ENCODE measurements around the gene DNAJC28. TPM values are rescaled to one million over a fixed set of nuclear protein-coding genes. Genes with fewer than 3 reads are reported as not detected.

The DNAJC28 gene
- total and polyA plus RNA-seq, 9 of the 15 experiments (the other 6 are each of a cell fraction or from before 2014, with no cell fraction given): 0.68 to 2.5 (median 1.1) TPM

DNA sequence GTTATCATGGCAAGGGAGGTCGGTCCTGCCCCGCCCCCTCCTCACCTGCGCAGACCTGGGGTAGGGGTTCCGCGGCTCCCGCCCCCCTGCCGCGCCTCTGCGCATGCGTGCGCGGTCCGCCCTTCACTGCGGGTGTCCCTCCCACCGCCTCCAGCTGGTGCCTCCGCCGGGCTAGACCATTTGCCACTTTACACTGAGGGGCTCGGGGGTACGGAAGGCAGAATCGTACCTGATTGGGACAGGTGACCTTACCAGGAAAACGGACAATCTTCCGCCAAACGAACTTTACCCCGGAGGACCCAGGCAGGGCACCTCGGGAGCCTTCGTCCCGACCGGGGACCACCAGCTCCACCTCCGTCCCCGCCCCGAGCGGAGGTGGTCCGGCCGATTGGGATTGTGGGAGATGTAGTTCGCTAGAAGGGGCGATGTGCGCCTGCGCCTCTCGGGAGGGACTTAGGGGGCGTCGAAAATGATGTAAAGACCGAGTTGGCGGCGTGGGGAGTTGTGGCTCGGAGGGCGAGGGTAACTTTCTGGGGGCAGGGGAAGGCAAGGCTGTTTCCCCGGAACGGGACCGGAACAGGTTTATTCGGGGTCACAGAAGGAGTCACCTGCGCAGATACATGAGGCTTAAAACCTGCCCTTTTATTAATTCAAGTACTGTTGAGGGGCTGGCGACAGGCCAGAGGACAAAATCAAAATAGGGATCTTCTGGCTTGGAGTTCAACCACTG, at the start of gene DNAJC28 (continued):
- TF ChIP-seq, protein P1, sequence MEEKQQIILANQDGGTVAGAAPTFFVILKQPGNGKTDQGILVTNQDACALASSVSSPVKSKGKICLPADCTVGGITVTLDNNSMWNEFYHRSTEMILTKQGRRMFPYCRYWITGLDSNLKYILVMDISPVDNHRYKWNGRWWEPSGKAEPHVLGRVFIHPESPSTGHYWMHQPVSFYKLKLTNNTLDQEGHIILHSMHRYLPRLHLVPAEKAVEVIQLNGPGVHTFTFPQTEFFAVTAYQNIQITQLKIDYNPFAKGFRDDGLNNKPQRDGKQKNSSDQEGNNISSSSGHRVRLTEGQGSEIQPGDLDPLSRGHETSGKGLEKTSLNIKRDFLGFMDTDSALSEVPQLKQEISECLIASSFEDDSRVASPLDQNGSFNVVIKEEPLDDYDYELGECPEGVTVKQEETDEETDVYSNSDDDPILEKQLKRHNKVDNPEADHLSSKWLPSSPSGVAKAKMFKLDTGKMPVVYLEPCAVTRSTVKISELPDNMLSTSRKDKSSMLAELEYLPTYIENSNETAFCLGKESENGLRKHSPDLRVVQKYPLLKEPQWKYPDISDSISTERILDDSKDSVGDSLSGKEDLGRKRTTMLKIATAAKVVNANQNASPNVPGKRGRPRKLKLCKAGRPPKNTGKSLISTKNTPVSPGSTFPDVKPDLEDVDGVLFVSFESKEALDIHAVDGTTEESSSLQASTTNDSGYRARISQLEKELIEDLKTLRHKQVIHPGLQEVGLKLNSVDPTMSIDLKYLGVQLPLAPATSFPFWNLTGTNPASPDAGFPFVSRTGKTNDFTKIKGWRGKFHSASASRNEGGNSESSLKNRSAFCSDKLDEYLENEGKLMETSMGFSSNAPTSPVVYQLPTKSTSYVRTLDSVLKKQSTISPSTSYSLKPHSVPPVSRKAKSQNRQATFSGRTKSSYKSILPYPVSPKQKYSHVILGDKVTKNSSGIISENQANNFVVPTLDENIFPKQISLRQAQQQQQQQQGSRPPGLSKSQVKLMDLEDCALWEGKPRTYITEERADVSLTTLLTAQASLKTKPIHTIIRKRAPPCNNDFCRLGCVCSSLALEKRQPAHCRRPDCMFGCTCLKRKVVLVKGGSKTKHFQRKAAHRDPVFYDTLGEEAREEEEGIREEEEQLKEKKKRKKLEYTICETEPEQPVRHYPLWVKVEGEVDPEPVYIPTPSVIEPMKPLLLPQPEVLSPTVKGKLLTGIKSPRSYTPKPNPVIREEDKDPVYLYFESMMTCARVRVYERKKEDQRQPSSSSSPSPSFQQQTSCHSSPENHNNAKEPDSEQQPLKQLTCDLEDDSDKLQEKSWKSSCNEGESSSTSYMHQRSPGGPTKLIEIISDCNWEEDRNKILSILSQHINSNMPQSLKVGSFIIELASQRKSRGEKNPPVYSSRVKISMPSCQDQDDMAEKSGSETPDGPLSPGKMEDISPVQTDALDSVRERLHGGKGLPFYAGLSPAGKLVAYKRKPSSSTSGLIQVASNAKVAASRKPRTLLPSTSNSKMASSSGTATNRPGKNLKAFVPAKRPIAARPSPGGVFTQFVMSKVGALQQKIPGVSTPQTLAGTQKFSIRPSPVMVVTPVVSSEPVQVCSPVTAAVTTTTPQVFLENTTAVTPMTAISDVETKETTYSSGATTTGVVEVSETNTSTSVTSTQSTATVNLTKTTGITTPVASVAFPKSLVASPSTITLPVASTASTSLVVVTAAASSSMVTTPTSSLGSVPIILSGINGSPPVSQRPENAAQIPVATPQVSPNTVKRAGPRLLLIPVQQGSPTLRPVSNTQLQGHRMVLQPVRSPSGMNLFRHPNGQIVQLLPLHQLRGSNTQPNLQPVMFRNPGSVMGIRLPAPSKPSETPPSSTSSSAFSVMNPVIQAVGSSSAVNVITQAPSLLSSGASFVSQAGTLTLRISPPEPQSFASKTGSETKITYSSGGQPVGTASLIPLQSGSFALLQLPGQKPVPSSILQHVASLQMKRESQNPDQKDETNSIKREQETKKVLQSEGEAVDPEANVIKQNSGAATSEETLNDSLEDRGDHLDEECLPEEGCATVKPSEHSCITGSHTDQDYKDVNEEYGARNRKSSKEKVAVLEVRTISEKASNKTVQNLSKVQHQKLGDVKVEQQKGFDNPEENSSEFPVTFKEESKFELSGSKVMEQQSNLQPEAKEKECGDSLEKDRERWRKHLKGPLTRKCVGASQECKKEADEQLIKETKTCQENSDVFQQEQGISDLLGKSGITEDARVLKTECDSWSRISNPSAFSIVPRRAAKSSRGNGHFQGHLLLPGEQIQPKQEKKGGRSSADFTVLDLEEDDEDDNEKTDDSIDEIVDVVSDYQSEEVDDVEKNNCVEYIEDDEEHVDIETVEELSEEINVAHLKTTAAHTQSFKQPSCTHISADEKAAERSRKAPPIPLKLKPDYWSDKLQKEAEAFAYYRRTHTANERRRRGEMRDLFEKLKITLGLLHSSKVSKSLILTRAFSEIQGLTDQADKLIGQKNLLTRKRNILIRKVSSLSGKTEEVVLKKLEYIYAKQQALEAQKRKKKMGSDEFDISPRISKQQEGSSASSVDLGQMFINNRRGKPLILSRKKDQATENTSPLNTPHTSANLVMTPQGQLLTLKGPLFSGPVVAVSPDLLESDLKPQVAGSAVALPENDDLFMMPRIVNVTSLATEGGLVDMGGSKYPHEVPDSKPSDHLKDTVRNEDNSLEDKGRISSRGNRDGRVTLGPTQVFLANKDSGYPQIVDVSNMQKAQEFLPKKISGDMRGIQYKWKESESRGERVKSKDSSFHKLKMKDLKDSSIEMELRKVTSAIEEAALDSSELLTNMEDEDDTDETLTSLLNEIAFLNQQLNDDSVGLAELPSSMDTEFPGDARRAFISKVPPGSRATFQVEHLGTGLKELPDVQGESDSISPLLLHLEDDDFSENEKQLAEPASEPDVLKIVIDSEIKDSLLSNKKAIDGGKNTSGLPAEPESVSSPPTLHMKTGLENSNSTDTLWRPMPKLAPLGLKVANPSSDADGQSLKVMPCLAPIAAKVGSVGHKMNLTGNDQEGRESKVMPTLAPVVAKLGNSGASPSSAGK (IDR thresholded peaks at IDR 0.05): peak; percentile 80
- TF ChIP-seq, protein P2, sequence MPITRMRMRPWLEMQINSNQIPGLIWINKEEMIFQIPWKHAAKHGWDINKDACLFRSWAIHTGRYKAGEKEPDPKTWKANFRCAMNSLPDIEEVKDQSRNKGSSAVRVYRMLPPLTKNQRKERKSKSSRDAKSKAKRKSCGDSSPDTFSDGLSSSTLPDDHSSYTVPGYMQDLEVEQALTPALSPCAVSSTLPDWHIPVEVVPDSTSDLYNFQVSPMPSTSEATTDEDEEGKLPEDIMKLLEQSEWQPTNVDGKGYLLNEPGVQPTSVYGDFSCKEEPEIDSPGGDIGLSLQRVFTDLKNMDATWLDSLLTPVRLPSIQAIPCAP (CRISPR knock-in tag; IDR thresholded peaks at IDR 0.05; ENCODE audit: borderline replicate concordance): no peak
- TF ChIP-seq, protein P3, sequence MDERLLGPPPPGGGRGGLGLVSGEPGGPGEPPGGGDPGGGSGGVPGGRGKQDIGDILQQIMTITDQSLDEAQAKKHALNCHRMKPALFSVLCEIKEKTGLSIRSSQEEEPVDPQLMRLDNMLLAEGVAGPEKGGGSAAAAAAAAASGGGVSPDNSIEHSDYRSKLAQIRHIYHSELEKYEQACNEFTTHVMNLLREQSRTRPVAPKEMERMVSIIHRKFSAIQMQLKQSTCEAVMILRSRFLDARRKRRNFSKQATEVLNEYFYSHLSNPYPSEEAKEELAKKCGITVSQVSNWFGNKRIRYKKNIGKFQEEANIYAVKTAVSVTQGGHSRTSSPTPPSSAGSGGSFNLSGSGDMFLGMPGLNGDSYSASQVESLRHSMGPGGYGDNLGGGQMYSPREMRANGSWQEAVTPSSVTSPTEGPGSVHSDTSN (CRISPR knock-in tag; IDR thresholded peaks at IDR 0.05; ENCODE audit: low read depth): no peak
- TF ChIP-seq, protein P3 (tag; conservative IDR thresholded peaks at IDR 0.05; ENCODE audit: low read depth): no peak
- no peak for TF ChIP-seq NFRKB (IDR thresholded peaks at IDR 0.05; ENCODE audit: low read depth)
- TF ChIP-seq, protein P4, sequence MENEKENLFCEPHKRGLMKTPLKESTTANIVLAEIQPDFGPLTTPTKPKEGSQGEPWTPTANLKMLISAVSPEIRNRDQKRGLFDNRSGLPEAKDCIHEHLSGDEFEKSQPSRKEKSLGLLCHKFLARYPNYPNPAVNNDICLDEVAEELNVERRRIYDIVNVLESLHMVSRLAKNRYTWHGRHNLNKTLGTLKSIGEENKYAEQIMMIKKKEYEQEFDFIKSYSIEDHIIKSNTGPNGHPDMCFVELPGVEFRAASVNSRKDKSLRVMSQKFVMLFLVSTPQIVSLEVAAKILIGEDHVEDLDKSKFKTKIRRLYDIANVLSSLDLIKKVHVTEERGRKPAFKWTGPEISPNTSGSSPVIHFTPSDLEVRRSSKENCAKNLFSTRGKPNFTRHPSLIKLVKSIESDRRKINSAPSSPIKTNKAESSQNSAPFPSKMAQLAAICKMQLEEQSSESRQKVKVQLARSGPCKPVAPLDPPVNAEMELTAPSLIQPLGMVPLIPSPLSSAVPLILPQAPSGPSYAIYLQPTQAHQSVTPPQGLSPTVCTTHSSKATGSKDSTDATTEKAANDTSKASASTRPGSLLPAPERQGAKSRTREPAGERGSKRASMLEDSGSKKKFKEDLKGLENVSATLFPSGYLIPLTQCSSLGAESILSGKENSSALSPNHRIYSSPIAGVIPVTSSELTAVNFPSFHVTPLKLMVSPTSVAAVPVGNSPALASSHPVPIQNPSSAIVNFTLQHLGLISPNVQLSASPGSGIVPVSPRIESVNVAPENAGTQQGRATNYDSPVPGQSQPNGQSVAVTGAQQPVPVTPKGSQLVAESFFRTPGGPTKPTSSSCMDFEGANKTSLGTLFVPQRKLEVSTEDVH (IDR thresholded peaks at IDR 0.05; ENCODE audit: low read depth, partially characterized antibody): no peak

Data from K562 (cell line).